T47D (cell line): ENCODE data around the gene MORF4L1.
"Not testable (repeated sequence)": the region's sequence is repeated elsewhere in the genome, so short reads cannot be mapped to it uniquely, and the experiment has no call there.

Experiments
- DNase-seq, 2 experiments: peaks; one replicate each; pipeline versions ENCODE4 v3.0.0 to v3.0.0-alpha.2; 2011 to 2012; ENCODE audit warnings: low read depth in 1 of 2, low spot score in 1 of 2
- JUND ChIP-seq: IDR thresholded peaks from 2 replicates; pipeline ENCODE4 v1.6.1; 2012; ENCODE audit warnings: low read depth
- in situ Hi-C: cut with HindIII; loops from 2 replicates; pipeline ENCODE4 v1.10.0; 2016; ENCODE audit warnings: low sequenced_read_pairs, low pct_unique_long_range_greater_than_20kb

MORF4L1 gene

GRCh38 chr15:78915341-78916087 is 42.8 kb downstream of the MORF4L1 start:
- in situ Hi-C loops: no loop called here
- TF ChIP-seq JUND: no peak
- no peak for DNase-seq

GRCh38 chr15:78916088-78916487 is 43.4 kb downstream of the MORF4L1 start:
- TF ChIP-seq JUND: no peak
- in situ Hi-C loops: no loop called here
- DNase-seq: no peak

- in situ Hi-C loops: no loop called here
- DNase-seq: no peak
- TF ChIP-seq JUND: no peak
These were observed 45.2 kb downstream of the MORF4L1 start for GRCh38 chr15:78917888-78918287.

GRCh38 chr15:78921517-78921916 is 48.8 kb downstream of the MORF4L1 start:
- in situ Hi-C loops: no loop called here
- no peak for DNase-seq
- TF ChIP-seq JUND: no peak

- DNase-seq: no peak
- in situ Hi-C loops: no loop called here
- no peak for TF ChIP-seq JUND
These were observed 49.2 kb downstream of the MORF4L1 start for GRCh38 chr15:78921940-78922339.

GRCh38 chr15:78922527-78922926 is 49.8 kb downstream of the MORF4L1 start:
- in situ Hi-C loops: no loop called here
- no peak for TF ChIP-seq JUND
- DNase-seq: no peak

GRCh38 chr15:78923015-78923414 is 50.3 kb downstream of the MORF4L1 start:
- in situ Hi-C loops: no loop called here
- no peak for TF ChIP-seq JUND
- DNase-seq: no peak

GRCh38 chr15:78923480-78924360 is 51.0 kb downstream of the MORF4L1 start:
- no peak for DNase-seq
- in situ Hi-C loops: no loop called here
- TF ChIP-seq JUND: no peak

- no peak for DNase-seq
- in situ Hi-C loops: no loop called here
- TF ChIP-seq JUND: no peak
These were observed 52.5 kb downstream of the MORF4L1 start for GRCh38 chr15:78925076-78925624.

GRCh38 chr15:78925956-78926743 is 53.5 kb downstream of the MORF4L1 start:
- in situ Hi-C loops: no loop called here
- TF ChIP-seq JUND: no peak
- DNase-seq: peak in 1 of 2 experiments; percentile 42

- no peak for TF ChIP-seq JUND
- no peak for DNase-seq
- in situ Hi-C loops: no loop called here
These were observed 54.5 kb downstream of the MORF4L1 start for GRCh38 chr15:78927077-78927790.

- in situ Hi-C loops, DNase-seq: not testable (repeated sequence)
These were observed 55.5 kb downstream of the MORF4L1 start for GRCh38 chr15:78928176-78928575.
